Subcutaneous adipose tissue (tissue), 4 donors: ENCODE data around the gene NOS1AP. TPM values are rescaled to one million over a fixed set of nuclear protein-coding genes. Genes with fewer than 3 reads are reported as not detected.

Experiments
- total RNA-seq, 4 donors: library from RNA; depleted of rRNA; stranded (reverse); fragments of >200 nt; gene quantifications; one replicate each; pipeline ENCODE4 v1.1.0, GENCODE V29; 2016
- TF ChIP-seq, protein P1 (sequence below): fragments of 450-650 bp; IDR thresholded peaks from one replicate; pipeline ENCODE4 v1.5.1; 2016; ENCODE audit warnings: low read depth, mild to moderate bottlenecking, control low read depth, antibody characterized with exemption, moderate library complexity

The NOS1AP gene
- total RNA-seq, 4 donors from 2014 or later, result 0.51 to 5.1 (median 0.96) TPM

- TF ChIP-seq, protein P1, sequence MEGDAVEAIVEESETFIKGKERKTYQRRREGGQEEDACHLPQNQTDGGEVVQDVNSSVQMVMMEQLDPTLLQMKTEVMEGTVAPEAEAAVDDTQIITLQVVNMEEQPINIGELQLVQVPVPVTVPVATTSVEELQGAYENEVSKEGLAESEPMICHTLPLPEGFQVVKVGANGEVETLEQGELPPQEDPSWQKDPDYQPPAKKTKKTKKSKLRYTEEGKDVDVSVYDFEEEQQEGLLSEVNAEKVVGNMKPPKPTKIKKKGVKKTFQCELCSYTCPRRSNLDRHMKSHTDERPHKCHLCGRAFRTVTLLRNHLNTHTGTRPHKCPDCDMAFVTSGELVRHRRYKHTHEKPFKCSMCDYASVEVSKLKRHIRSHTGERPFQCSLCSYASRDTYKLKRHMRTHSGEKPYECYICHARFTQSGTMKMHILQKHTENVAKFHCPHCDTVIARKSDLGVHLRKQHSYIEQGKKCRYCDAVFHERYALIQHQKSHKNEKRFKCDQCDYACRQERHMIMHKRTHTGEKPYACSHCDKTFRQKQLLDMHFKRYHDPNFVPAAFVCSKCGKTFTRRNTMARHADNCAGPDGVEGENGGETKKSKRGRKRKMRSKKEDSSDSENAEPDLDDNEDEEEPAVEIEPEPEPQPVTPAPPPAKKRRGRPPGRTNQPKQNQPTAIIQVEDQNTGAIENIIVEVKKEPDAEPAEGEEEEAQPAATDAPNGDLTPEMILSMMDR, result no peak
Observed at GRCh38 chr1:162258394-162258793, 188.9 kb downstream of the NOS1AP start.

GRCh38 chr1:162259894-162260455, 190.5 kb downstream of the NOS1AP start:
- TF ChIP-seq, protein P1, result no peak

- TF ChIP-seq, protein P1, result no peak
Observed at GRCh38 chr1:162264108-162264507, 194.6 kb downstream of the NOS1AP start.

DNA sequence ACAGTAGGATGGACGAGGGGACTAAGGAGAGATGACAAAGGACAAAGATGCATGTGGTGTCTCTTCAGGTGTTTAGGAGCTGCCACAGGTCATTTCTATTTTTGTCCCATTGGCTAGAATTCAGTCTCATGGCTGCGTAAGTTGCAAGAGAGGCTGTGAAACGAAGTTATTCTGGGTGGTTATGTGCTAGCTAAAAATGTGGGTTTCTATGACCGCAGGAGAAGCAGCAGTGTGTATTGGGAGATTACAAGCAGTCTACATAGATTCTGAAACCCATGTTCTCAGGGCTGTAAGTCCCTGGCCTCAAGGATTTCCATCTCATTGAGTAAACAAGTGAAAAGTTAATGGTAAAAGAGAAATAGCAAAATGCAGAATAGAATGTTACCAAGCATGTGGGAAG, 196.5 kb downstream of the NOS1AP start:
- TF ChIP-seq, protein P1, result no peak

DNA sequence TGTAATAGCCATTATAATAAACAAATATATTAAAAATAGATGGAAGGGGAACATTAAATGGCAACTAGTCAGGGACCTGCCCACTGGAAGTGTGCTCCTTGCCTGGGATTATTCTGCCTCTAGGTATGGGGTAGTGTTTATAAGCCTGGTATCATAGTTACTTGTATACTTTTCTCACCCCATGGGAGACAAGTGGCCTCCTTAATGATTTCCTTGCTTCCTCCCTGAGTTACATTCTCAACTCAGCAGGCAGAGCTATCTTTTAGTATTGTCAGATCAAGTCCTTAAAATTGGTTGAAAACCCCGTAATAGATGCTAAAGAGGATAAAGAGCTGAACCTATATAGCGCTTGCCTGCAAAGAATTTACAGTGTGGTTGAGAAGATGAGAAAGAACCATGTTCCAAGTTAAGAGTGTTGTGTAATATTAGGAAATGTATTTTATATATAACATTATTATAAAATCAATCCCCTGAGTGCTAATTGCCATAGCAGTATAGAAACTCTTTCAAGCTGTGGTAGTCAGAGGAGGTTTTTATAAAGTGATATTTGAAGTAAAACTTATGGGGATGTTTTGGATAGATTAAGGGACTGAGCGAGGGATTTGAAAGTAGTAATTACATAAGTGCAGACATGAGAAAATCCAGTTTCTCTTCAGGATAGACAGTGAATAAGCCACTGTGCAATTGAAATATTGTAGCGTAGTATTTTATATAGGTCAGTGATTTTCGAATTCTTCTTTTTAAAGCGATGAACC, 200.7 kb downstream of the NOS1AP start:
- TF ChIP-seq, protein P1, result no peak

- TF ChIP-seq, protein P1, result no peak
Observed at GRCh38 chr1:162271972-162272371, 202.5 kb downstream of the NOS1AP start.

- TF ChIP-seq, protein P1, result no peak
Observed at GRCh38 chr1:162272419-162272818, 202.9 kb downstream of the NOS1AP start.
